H1 (cell line): ENCODE measurements around the gene FOXP2.

ENCODE experiments used
- KDM1A ChIP-seq: fragments of 200-600, 300-600 bp; sonication (generic); IDR thresholded peaks from 2 replicates; pipeline ENCODE4 v1.7.1; 2016; ENCODE audit warnings: mild to moderate bottlenecking, low read length, borderline replicate concordance
- RFX5 ChIP-seq: IDR thresholded peaks from 2 replicates; pipeline ENCODE4 v1.6.1; 2011; ENCODE audit warnings: low read depth, low read length, improper control_type of control experiment, borderline replicate concordance

- TF ChIP-seq KDM1A (no peak), RFX5 (no peak)
Observed at GRCh38 chr7:114460021-114460420, 45.4 kb downstream of the FOXP2 start.
